Right cardiac atrium (tissue), 5 donors: Measurements from ENCODE around the gene C12orf42. TPM values are rescaled to one million over a fixed set of nuclear protein-coding genes. Genes with fewer than 3 reads are reported as not detected.

Source experiments
- ATAC-seq, 2 donors: fragments of 200-7000 bp; cut with Tn5 transposase; one replicate each; pipeline versions ENCODE4 v1.8.0 to v1.9.1; 2020; ENCODE audit warnings: moderate library complexity in 2 of 2, mild to moderate bottlenecking in 1 of 2
- DNase-seq, 3 donors: peaks; one replicate each; pipeline ENCODE4 v3.0.0-alpha.2; 2020
- H3K27ac ChIP-seq: one replicate; pipeline ENCODE4 v1.5.1; 2013; ENCODE audit warnings: mild to moderate bottlenecking, low read length, control low read depth, moderate library complexity
- H3K27me3 ChIP-seq: one replicate; pipeline ENCODE4 v1.6.1; 2013; ENCODE audit not compliant: control insufficient read depth, insufficient read depth
- H3K4me1 ChIP-seq: one replicate; pipeline ENCODE4 v1.6.1; 2013; ENCODE audit warnings: low read length; ENCODE audit not compliant: control insufficient read depth, insufficient read depth
- H3K4me3 ChIP-seq: one replicate; pipeline ENCODE4 v1.5.1; 2013; ENCODE audit warnings: low read length, control low read depth
- H3K9me3 ChIP-seq: one replicate; pipeline ENCODE4 v1.6.1; 2013; ENCODE audit warnings: low read length; ENCODE audit not compliant: control insufficient read depth
- WGBS: extraction: QIAGEN DNeasy Blood & Tissue Kit; methylation state at CpG from one replicate; pipeline ENCODE4 v1.1.7; 2013; 5-methylcytosine and 5-hydroxymethylcytosine counted together
- intact Hi-C, 4 donors: fragments of 100-400 bp; cut with DNase I; formaldehyde crosslinking; loops; one replicate each; pipeline versions ENCODE4 v1.11.0 to v1.14.0; 2022 to 2023
- polyA plus RNA-seq: library from polyadenylated mRNA; stranded (reverse); fragments of 200-250 nt; gene quantifications from one replicate; pipeline ENCODE4 v1.2.3, GENCODE V29; 2013
- total RNA-seq, 4 donors: library from RNA; stranded (reverse); fragmentation: NEBNext Ultra II Directional; extraction: Animal tissue kit (Norgen Biotek cat#: 25700); gene quantifications; one replicate each; pipeline ENCODE4 v1.2.1, GENCODE V29; 2021
- donor health status: healthy with polysubstance abuse.
- donor health status: DM: no; HTN: yes; CAD: no.
- donor health status: DM: no; HTN: no; CAD: no.
- donor health status: DM: no; HTN: yes; CAD: no; lungs with severe emphysema.
- donor health status: DM: yes; HTN: yes; CAD: no.

Gene C12orf42
- total and polyA plus RNA-seq, 5 donors, result not detected

DNA sequence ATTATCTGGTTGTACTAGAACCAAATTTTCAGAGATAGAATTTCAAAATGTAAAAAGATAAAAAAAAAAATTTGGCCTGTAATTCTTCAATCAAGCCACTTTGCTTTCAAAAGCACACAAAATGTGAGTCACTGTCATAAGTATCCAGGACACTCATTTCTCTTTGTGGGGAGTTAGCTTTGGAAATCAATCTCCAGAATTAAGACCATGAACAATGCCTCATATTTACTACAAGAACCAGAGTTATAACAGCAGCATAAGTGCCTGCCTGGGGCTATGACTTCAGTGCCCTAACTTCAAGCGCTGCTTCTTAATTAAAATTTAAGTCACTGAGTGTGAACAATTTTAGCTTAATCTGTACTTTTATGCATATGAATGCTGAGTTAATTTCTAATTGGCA, 162.1 kb downstream of the C12orf42 start:
- no peaks in the 10 kb centered on the region for H3K4me1 ChIP-seq
- no peak for DNase-seq
- no peak overlapping the region for H3K4me3 ChIP-seq
- H3K27me3 ChIP-seq, result no peaks in the 10 kb centered on the region
- H3K27ac ChIP-seq, result no peak overlapping the region
- no peaks in the 10 kb centered on the region for H3K9me3 ChIP-seq
- no peak for ATAC-seq
- intact Hi-C loops, result no loop called here
- WGBS, result 89% methylated on average over 1 of the region's 1 CpG

DNA sequence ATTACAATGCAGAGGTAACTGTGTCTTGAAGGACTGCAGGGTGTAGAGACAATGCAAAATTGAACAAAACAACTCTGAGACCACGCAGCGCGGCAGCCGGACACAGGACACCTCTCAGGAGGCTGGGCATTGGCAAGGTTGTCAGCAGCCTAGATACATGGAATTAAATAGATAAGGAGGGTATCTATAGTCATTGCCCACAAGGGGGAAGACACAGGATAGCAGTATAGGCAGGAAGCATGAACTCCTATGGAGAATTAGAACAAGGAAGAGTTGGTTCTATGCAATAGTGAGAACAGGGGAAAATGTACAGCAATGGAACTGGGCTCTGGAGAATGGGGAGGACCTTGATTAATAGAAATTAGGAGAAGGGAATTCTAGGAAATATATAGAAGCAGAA, 164.1 kb downstream of the C12orf42 start:
- 83% methylated on average over 4 of the region's 4 CpGs for WGBS
- intact Hi-C loops, result no loop called here
- H3K27me3 ChIP-seq, result no peaks in the 10 kb centered on the region

DNA sequence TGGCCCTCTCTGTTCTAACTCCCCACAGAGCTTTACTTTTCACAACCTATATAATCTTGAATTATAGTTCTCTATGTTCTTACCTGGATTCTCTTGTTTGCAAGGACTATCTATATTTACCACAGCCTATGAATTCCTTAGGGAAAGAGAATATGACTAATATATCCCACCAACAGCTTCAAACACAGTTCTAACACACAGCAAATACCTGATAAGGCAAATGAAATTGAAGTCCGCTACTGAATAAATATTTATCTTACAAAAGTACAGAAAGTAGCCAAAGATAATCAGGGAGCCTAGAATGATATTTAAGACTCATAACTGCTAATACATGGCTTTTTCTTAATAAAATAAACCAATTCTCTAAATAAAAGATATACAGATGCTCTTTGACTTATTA, 165.1 kb downstream of the C12orf42 start:
- no peak overlapping the region for H3K27ac ChIP-seq
- H3K9me3 ChIP-seq, result no peaks in the 10 kb centered on the region
- ATAC-seq (no peak), DNase-seq (no peak)
- no peaks in the 10 kb centered on the region for H3K4me1 ChIP-seq
- H3K27me3 ChIP-seq, result no peaks in the 10 kb centered on the region
- 76% methylated on average over 1 of the region's 1 CpG for WGBS
- no peak overlapping the region for H3K4me3 ChIP-seq
- intact Hi-C loops, result no loop called here

More for the DNA sequence above, 164.1 kb downstream of the C12orf42 start:
- no peak overlapping the region for H3K27ac ChIP-seq
- DNase-seq, result no peak
- H3K9me3 ChIP-seq, result no peaks in the 10 kb centered on the region
- no peak overlapping the region for H3K4me3 ChIP-seq
- H3K4me1 ChIP-seq, result no peaks in the 10 kb centered on the region
- no peak for ATAC-seq

DNA sequence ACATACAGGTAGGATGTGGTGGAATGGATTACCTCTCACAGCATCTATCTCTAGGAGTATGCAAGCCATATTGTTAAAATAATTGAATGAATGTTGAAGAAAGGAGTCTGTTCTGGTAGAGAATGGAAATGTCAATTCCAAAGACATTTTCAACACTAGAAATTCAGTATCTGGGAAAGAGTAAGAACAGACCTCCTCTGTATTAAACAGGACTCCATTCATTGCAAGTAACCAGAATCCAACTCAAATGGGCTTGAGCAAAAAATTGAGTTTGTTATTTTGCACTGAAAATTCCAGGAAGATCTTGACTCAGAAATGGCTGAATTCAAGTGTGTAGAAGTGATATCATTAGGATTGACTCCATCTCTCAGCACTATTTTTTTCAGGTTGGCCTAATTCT, 168.1 kb downstream of the C12orf42 start:
- Histone ChIP-seq H3K4me1 (no peaks in the 10 kb centered on the region), H3K27me3 (no peaks in the 10 kb centered on the region), H3K4me3 (no peak overlapping the region), H3K27ac (no peak overlapping the region), H3K9me3 (no peaks in the 10 kb centered on the region)
- no peak for ATAC-seq
- intact Hi-C loops, result no loop called here
- no peak for DNase-seq

DNA sequence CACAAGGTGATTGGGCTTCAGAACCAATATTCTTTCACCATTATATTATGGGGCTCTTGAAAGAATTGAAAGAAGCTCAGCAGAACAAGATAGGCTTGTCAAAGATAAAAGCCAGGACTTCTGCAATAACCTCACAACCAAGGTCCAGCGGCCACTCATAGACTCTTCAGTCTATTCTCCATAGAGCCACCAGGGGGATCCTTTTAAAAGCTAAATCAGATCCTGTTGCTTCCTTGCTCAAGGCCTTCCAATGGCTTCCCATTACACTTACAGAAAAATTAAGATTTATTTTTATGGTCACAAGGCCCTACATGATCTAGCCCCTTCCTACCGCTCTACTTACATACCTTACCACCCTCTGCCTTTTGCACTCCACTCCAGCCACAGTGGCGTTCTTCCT, 169.6 kb downstream of the C12orf42 start:
- DNase-seq (no peak), ATAC-seq (no peak)
- no peaks in the 10 kb centered on the region for H3K9me3 ChIP-seq
- intact Hi-C loops, result no loop called here
- H3K4me3 ChIP-seq, result no peak overlapping the region
- H3K27ac ChIP-seq, result no peak overlapping the region
- WGBS, result 76% methylated on average over 3 of the region's 3 CpGs
- no peaks in the 10 kb centered on the region for H3K4me1 ChIP-seq
- no peaks in the 10 kb centered on the region for H3K27me3 ChIP-seq

GRCh38 chr12:103318566-103318965, 177.2 kb downstream of the C12orf42 start:
- no peaks in the 10 kb centered on the region for H3K9me3 ChIP-seq
- DNase-seq, result no peak
- no peak overlapping the region for H3K27ac ChIP-seq
- no peaks in the 10 kb centered on the region for H3K27me3 ChIP-seq
- intact Hi-C loops, result no loop called here
- H3K4me1 ChIP-seq, result no peaks in the 10 kb centered on the region
- 58% methylated on average over 2 of the region's 2 CpGs for WGBS
- no peak for ATAC-seq
- no peak overlapping the region for H3K4me3 ChIP-seq

DNA sequence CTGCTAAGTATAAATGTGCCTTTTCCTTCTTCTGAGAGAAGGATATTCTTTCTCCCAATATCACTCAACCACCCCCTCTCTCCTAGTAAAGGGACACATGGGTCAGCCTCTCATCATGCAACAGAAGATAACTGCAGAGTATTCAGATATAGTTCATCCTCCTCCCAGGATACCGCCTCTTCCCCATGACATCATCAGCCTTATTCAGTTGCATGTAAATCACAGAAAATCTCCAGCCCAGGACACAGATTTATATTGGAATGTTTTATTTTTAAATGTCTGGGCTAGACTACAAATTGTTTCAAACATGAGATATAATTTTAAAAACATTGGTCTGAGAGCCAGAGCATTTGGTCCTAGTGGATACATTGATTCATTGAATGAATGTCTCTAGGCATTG, 178.5 kb downstream of the C12orf42 start:
- Histone ChIP-seq H3K27me3 (no peaks in the 10 kb centered on the region), H3K9me3 (no peaks in the 10 kb centered on the region), H3K27ac (no peak overlapping the region), H3K4me3 (no peak overlapping the region), H3K4me1 (no peaks in the 10 kb centered on the region)
- intact Hi-C loops, result no loop called here
- 66% methylated on average over 1 of the region's 1 CpG for WGBS
- DNase-seq, result no peak
- ATAC-seq, result no peak

DNA sequence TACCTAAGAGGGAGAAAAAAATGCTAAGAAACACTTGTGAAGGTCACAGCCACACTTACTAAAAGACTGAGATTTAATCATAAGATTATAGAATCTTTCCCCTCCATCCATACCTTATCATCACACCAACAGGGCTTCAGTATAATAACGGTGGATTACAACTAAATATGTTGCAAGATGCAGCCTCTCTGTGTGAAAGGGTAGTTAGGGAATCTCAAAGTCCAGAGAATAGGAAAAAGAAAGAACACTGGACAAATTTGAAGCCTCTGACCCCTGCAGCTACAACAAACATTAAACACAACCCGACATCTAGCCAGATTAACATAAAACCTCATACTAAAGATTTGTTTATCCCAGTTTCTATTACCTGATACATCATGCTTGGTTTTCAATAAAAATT, 181.0 kb downstream of the C12orf42 start:
- ATAC-seq (no peak), DNase-seq (no peak)
- 77% methylated on average over 2 of the region's 2 CpGs for WGBS
- no peaks in the 10 kb centered on the region for H3K27me3 ChIP-seq
- H3K9me3 ChIP-seq, result no peaks in the 10 kb centered on the region
- H3K27ac ChIP-seq, result no peak overlapping the region
- no peak overlapping the region for H3K4me3 ChIP-seq
- no peaks in the 10 kb centered on the region for H3K4me1 ChIP-seq
- intact Hi-C loops, result no loop called here

DNA sequence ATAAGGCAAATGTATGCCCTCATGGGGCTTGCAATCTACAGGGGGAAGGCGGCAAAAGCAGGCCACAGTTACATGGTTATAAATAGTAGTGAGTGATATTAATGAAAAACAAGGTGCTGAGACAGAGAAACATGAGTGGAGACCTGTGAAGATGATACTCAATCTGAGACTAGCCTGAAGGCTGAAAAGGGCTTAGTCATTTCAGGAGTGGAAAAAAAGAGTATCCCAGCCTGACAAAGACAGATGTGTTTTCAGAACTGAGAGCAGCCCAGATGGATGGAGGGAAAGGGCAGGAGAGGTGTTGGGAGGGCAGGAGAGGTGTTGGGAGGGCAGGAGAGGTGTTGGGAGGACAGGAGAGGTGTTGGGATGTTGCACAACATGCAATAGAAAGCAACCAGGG, 181.9 kb downstream of the C12orf42 start:
- intact Hi-C loops, result no loop called here
- no peak overlapping the region for H3K27ac ChIP-seq
- no peaks in the 10 kb centered on the region for H3K9me3 ChIP-seq
- no peak for ATAC-seq
- 58% methylated on average over 1 of the region's 1 CpG for WGBS
- H3K4me3 ChIP-seq, result no peak overlapping the region
- no peaks in the 10 kb centered on the region for H3K4me1 ChIP-seq
- no peak for DNase-seq
- H3K27me3 ChIP-seq, result no peaks in the 10 kb centered on the region

DNA sequence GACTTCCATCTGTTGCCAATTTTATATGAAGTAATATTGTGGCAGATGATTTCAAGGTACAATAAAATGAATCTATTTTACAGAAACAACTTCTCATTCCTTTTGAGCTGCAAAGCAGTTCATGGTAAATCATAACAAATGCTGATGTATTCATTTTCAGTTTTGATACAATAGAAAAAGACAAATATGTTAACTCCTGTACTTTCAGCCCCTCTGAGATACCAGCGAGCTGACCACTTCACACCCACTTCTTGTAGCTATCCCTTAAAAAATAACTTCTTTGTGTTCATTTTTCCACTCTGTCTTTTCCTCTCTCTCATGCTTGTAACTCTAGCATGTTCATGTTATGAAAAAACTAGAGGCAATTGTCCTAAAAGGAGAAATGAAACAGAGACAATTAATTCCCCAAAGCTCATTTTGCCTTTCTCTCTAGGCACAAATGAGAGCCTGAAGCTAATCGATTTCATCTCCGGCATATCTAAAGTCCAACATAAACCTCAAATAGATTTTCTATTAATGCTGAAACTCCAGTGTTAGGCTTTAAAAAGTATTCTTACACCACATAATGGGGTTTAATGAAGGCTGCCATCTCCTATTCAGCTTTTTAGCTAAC, 182.9 kb downstream of the C12orf42 start:
- DNase-seq, result no peak
- Histone ChIP-seq H3K27me3 (no peaks in the 10 kb centered on the region), H3K27ac (no peak overlapping the region), H3K9me3 (no peaks in the 10 kb centered on the region), H3K4me3 (no peak overlapping the region), H3K4me1 (no peaks in the 10 kb centered on the region)
- no peak for ATAC-seq
- 81% methylated on average over 3 of the region's 3 CpGs for WGBS
- intact Hi-C loops, result no loop called here

- intact Hi-C loops, result no loop called here
- Histone ChIP-seq H3K9me3 (no peaks in the 10 kb centered on the region), H3K4me1 (no peaks in the 10 kb centered on the region), H3K27me3 (no peaks in the 10 kb centered on the region), H3K4me3 (no peak overlapping the region), H3K27ac (no peak overlapping the region)
- DNase-seq (no peak), ATAC-seq (no peak)
- WGBS, result 72% methylated on average over 5 of the region's 5 CpGs
These were observed 185.1 kb downstream of the C12orf42 start for GRCh38 chr12:103310546-103311270.

- H3K9me3 ChIP-seq, result no peaks in the 10 kb centered on the region
- intact Hi-C loops, result no loop called here
- H3K27ac ChIP-seq, result no peak overlapping the region
- 65% methylated on average over 1 of the region's 1 CpG for WGBS
- no peaks in the 10 kb centered on the region for H3K27me3 ChIP-seq
- DNase-seq, result no peak
- no peaks in the 10 kb centered on the region for H3K4me1 ChIP-seq
- H3K4me3 ChIP-seq, result no peak overlapping the region
- ATAC-seq, result no peak
These were observed 187.4 kb downstream of the C12orf42 start for GRCh38 chr12:103308396-103308795.
